HFFc6 (cell line): Measurements from ENCODE around the gene TEKTIP1. TPM values are rescaled to one million over a fixed set of nuclear protein-coding genes. Genes with fewer than 3 reads are reported as not detected.
A peak's percentile ranks its signal among the peaks of the same experiment; 100 is the strongest.

ENCODE experiments used
- DNase-seq: peaks from one replicate; pipeline ENCODE4 v3.0.0-alpha.2; 2018
- H3K27ac Mint-ChIP-seq: 2 replicates; pipeline ENCODE4 v1.8.0; 2020; ENCODE audit warnings: mild to moderate bottlenecking, mixed read lengths
- H3K27me3 Mint-ChIP-seq: 2 replicates; pipeline ENCODE4 v1.8.0; 2021; ENCODE audit warnings: mild to moderate bottlenecking, moderate library complexity, mixed read lengths; ENCODE audit not compliant: insufficient read depth
- H3K36me3 Mint-ChIP-seq: 2 replicates; pipeline ENCODE4 v1.8.0; 2021; ENCODE audit warnings: low read depth, mixed read lengths
- H3K4me1 Mint-ChIP-seq: 2 replicates; pipeline ENCODE4 v1.8.0; 2020; ENCODE audit warnings: low read depth, mixed read lengths
- H3K4me3 Mint-ChIP-seq: 2 replicates; pipeline ENCODE4 v1.8.0; 2020; ENCODE audit warnings: mild to moderate bottlenecking, moderate library complexity, mixed read lengths
- H3K9me3 Mint-ChIP-seq: 2 replicates; pipeline ENCODE4 v1.8.0; 2020; ENCODE audit warnings: mild to moderate bottlenecking, mixed read lengths
- CTCF ChIP-seq: fragments of 200-600 bp; sonication (generic); IDR thresholded peaks from 2 replicates; pipeline ENCODE4 v1.5.0; 2021; ENCODE audit warnings: antibody characterized with exemption, mild to moderate bottlenecking
- total RNA-seq, 6 experiments: library from RNA; stranded (reverse); fragmentation: NEBNext Ultra II Directional; extraction: Animal tissue kit (Norgen Biotek cat#: 25700); gene quantifications; 2 replicates in 1 of 6; 3 replicates in 5 of 6; pipeline ENCODE4 v1.2.3, GENCODE V29; 2021

TEKTIP1 gene
- total RNA-seq, 6 experiments from 2014 or later: 0.25 to 0.51 (median 0.46) TPM; not detected in 1

DNA sequence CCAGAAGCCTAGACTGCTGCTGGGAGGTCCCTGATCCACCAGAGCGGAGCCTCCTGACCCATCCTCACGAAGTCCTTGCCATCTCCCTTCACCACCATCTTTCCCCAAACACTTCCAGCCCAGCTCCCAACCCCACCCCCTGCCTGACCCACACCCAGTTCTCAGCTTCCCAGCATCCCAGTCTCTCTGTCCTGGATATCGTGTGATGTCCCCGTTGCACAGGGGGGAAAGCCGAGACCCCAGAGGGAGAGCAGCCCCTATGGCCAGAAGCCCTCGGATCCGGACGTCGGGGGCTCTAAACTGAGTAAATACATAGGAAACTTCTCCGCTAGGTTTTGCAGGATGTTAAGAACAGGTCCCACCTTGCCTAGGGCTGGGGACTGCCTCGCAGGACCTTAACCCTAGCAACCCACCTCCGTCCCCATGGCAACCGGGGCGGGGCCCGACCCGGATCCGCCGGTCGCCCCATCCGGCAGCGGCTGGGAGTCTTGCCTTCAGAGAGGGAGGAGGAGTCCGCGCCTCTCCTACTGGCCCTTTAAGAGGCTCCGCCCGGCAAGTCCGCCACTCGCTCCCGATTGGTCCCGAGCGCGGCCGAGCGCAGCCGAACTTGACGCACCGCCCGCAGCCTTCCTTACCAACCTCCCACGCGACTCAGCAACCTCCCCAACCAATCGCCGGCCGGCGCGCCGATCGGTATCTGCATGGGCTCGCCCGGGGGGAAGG is 33.3 kb downstream of the TEKTIP1 start:
- TF ChIP-seq CTCF: no peak
- Mint-ChIP-seq H3K9me3 (no peaks in the 10 kb centered on the region), H3K36me3 (peaks cover 13% of the 10 kb centered on the region), H3K27me3 (no peaks in the 10 kb centered on the region; the same call in none of the 2 replicates), H3K4me1 (peaks cover 23% of the 10 kb centered on the region), H3K4me3 (peak overlapping the region; percentile 77), H3K27ac (peak overlapping the region; percentile 76)
- DNase-seq: peak; percentile 99

- peaks cover 13% of the 10 kb centered on the region for H3K36me3 Mint-ChIP-seq
- DNase-seq: no peak
- peaks cover 23% of the 10 kb centered on the region for H3K4me1 Mint-ChIP-seq
- peak within 1 kb of the TSS; percentile 76 for H3K27ac Mint-ChIP-seq
- no peaks in the 10 kb centered on the region for H3K9me3 Mint-ChIP-seq
- peak within 1 kb of the TSS; percentile 81 for H3K4me3 Mint-ChIP-seq
- H3K27me3 Mint-ChIP-seq: no peaks in the 10 kb centered on the region; the same call in none of the 2 replicates
- no peak for TF ChIP-seq CTCF
Measured at GRCh38 chr19:3572855-3573161, 33.8 kb downstream of the TEKTIP1 start, which contains the start of gene HMG20B. TSS of gene HMG20B (plus strand) at chr19:3572944. CDS start at chr19:3573310, 366 bp downstream.

DNA sequence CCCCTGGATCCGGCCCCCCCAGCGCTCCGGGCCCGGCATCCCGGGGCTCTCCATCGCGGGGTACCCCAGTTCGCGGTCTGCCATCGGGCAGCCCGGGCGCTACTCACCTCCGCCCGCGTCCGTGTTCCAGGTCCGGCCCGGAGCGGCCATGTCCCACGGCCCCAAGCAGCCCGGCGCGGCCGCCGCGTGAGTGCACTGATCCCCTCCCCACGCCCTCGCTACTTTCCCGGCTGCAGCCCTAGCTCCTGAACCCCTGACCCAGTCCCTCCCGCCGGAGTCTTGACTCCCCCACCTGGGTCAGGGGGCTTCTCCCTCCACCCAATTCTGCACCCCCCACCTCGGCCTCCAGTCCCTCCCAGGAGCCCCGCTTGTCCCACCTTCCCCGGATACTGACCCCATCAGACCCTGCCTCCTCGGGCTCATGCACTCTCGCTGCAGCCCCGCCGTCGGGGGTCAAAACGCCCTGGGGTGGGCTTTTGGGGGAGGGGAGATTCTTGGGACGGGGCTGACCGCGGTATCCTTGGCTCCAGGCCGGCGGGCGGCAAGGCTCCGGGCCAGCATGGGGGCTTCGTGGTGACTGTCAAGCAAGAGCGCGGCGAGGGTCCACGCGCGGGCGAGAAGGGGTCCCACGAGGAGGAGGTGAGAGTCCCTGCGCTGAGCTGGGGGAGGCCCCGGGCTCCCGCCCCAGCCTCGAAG is 34.3 kb downstream of the TEKTIP1 start:
- TF ChIP-seq CTCF: no peak
- H3K4me3 Mint-ChIP-seq: peak overlapping the region; percentile 81
- DNase-seq: no peak
- H3K4me1 Mint-ChIP-seq: peaks cover 23% of the 10 kb centered on the region
- H3K9me3 Mint-ChIP-seq: no peaks in the 10 kb centered on the region
- peaks cover 13% of the 10 kb centered on the region for H3K36me3 Mint-ChIP-seq
- H3K27me3 Mint-ChIP-seq: no peaks in the 10 kb centered on the region; the same call in none of the 2 replicates
- peak overlapping the region; percentile 63 for H3K27ac Mint-ChIP-seq

DNA sequence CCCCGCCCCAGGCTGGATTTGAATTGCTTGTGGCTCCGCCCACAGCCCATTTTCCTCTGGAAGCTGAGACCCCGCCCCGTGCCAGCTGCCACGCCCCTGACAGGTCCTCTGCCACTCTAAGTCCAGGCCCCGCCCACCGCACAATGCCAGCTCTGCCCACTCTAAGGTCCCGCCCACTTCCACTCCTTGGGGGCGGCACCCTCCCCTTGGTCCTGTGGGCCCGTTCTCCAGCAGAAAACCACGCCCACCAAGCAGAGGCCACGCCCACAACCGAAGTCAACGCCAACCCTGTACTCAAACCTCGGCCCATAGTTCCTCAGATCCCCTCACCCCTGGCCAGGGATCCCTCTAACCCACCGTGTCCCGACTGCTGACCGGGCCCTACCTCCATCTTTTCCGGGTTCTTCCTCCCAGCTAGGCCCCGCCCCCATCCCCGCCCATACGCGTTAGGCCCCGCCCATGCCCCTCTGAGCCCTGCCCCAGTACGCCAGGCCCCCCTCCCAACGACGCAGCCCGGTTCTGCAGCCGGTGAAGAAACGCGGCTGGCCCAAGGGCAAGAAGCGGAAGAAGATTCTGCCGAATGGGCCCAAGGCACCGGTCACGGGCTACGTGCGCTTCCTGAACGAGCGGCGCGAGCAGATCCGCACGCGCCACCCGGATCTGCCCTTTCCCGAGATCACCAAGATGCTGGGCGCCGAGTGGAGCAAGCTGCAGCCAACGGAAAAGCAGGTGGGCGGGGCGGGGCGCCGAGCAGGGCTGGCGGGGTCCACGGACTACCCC is 35.1 kb downstream of the TEKTIP1 start:
- H3K4me1 Mint-ChIP-seq: peaks cover 26% of the 10 kb centered on the region
- DNase-seq: peak; percentile 93
- H3K9me3 Mint-ChIP-seq: no peaks in the 10 kb centered on the region
- peak overlapping the region; percentile 81 for H3K4me3 Mint-ChIP-seq
- peaks cover 13% of the 10 kb centered on the region for H3K36me3 Mint-ChIP-seq
- no peak for TF ChIP-seq CTCF
- peak overlapping the region; percentile 63 for H3K27ac Mint-ChIP-seq
- no peaks in the 10 kb centered on the region; the same call in none of the 2 replicates for H3K27me3 Mint-ChIP-seq

- DNase-seq: no peak
Measured at GRCh38 chr19:3575260-3575741, 36.3 kb downstream of the TEKTIP1 start.

More at GRCh38 chr19:3575260-3575741, 36.3 kb downstream of the TEKTIP1 start:
- H3K36me3 Mint-ChIP-seq: peaks cover 13% of the 10 kb centered on the region
- H3K9me3 Mint-ChIP-seq: no peaks in the 10 kb centered on the region
- peak; percentile 54; the same call in 1 of the 2 replicates for TF ChIP-seq CTCF
- H3K27ac Mint-ChIP-seq: no peak overlapping the region
- peaks cover 39% of the 10 kb centered on the region for H3K4me1 Mint-ChIP-seq
- no peak overlapping the region; the same call in 1 of the 2 replicates for H3K4me3 Mint-ChIP-seq
- peaks cover 2% of the 10 kb centered on the region for H3K27me3 Mint-ChIP-seq
